ENCODE measurements around the gene AP2S1.
"Not testable (repeated sequence)": the region's sequence is repeated elsewhere in the genome, so short reads cannot be mapped to it uniquely, and the experiment has no call there.

The AP2S1 gene

GRCh38 chr19:46867170-46867569, 16.5 kb upstream of the AP2S1 start:
- no peak for DNase-seq (ENCODE audit: low read depth in 2 of 2)

GRCh38 chr19:46866407-46867136, 15.9 kb upstream of the AP2S1 start:
- DNase-seq (ENCODE audit: low read depth in 2 of 2): no peak

- DNase-seq (ENCODE audit: low read depth in 2 of 2): no peak
These were observed 13.4 kb upstream of the AP2S1 start for GRCh38 chr19:46863818-46864629.

GRCh38 chr19:46862974-46863632, 12.5 kb upstream of the AP2S1 start:
- no peak for DNase-seq (ENCODE audit: low read depth in 2 of 2)

- no peak for DNase-seq (ENCODE audit: low read depth in 2 of 2)
These were observed 11.8 kb upstream of the AP2S1 start for GRCh38 chr19:46862503-46862834.

GRCh38 chr19:46861691-46862502, 11.3 kb upstream of the AP2S1 start:
- DNase-seq (ENCODE audit: low read depth in 2 of 2): no peak

- DNase-seq (ENCODE audit: low read depth in 2 of 2): no peak
These were observed 10.4 kb upstream of the AP2S1 start, which contains the start of gene ARHGAP35 for GRCh38 chr19:46860846-46861690. Gene ARHGAP35 (plus strand): TSS chr19:46860997. CDS start chr19:46918676, 57,679 bp downstream.

GRCh38 chr19:46860125-46860845, 9.6 kb upstream of the AP2S1 start:
- DNase-seq (ENCODE audit: low read depth in 2 of 2): peak; percentile 80 to 83

- DNase-seq (ENCODE audit: low read depth in 2 of 2): no peak
These were observed 9.0 kb upstream of the AP2S1 start for GRCh38 chr19:46859637-46860124.

- DNase-seq (ENCODE audit: low read depth in 2 of 2): peak; percentile 77 to 78
These were observed 5.7 kb upstream of the AP2S1 start for GRCh38 chr19:46856062-46857022.

GRCh38 chr19:46854698-46855097, 4.1 kb upstream of the AP2S1 start:
- not testable (repeated sequence) for DNase-seq (ENCODE audit: low read depth in 2 of 2)

GRCh38 chr19:46852830-46853229, 2.2 kb upstream of the AP2S1 start:
- no peak for DNase-seq (ENCODE audit: low read depth in 2 of 2)

GRCh38 chr19:46849610-46850009, 1.0 kb downstream of the AP2S1 start:
- no peak for DNase-seq (ENCODE audit: low read depth in 2 of 2)

GRCh38 chr19:46848389-46848788, 2.3 kb downstream of the AP2S1 start:
- no peak for DNase-seq (ENCODE audit: low read depth in 2 of 2)

GRCh38 chr19:46847528-46847927, 3.1 kb downstream of the AP2S1 start:
- no peak for DNase-seq (ENCODE audit: low read depth in 2 of 2)

GRCh38 chr19:46845959-46846459, 4.6 kb downstream of the AP2S1 start:
- DNase-seq (ENCODE audit: low read depth in 2 of 2): no peak

- DNase-seq (ENCODE audit: low read depth in 2 of 2): no peak
These were observed 6.6 kb downstream of the AP2S1 start for GRCh38 chr19:46844067-46844489.

- no peak for DNase-seq (ENCODE audit: low read depth in 2 of 2)
These were observed 7.9 kb downstream of the AP2S1 start for GRCh38 chr19:46842791-46843190.

Measured in stimulated activated CD8-positive, alpha-beta memory T cell treated with anti-CD3 and anti-CD28 coated beads, Interleukin-7, amount 100 ng/mL, for 1 hour (primary cell).